ENCODE data around the gene TMCO6.
A peak's percentile ranks its signal among the peaks of the same experiment; 100 is the strongest.

GRCh38 chr5:140631036-140631417 is 8.2 kb upstream of the TMCO6 start:
- TF ChIP-seq POLR2A (IDR thresholded peaks at IDR 0.05) (peak; percentile 35), CTCF (IDR thresholded peaks at IDR 0.05) (no peak)
